ENCODE data around the gene GAB1. TPM values are rescaled to one million over a fixed set of nuclear protein-coding genes. Genes with fewer than 3 reads are reported as not detected.

GAB1 gene
- polyA plus RNA-seq (ENCODE audit: insufficient read length in 4 of 4), result 10 to 100 TPM; 38.0 to 53.9 (median 46.5) TPM

DNA sequence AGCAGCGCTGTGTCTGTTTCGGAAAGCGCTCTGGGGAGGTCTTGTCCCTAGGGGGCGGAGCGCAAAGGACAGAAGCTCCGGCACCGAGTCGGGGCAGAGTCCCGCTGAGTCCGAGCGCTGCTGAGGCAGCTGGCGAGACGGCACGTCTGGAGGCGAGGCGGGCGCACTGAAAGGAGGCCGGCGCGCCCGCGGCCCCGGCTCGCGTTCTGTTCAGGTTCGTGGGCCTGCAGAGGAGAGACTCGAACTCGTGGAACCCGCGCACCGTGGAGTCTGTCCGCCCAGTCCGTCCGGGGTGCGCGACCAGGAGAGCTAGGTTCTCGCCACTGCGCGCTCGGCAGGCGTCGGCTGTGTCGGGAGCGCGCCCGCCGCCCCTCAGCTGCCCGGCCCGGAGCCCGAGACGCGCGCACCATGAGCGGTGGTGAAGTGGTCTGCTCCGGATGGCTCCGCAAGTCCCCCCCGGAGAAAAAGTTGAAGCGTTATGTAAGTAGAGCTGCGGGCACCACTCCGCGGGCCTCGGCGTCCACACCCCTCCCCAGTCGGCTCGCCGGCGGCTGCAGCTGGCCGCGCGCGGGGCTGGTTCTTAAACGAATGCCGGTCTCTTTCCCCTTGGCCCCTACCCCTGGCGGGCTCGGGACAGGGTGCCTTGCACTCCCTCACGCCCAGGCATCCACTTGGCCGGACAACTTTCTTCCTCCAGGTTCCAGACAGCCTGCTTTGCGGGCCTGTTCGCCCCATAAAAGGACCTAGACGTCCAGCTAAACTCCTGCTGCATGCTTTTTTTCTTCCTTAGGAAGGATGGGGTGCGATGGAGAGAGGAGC is at the start of gene GAB1:
TSS of gene GAB1 (plus strand) at position 96 of the 819 bp plus-strand sequence. CDS start at position 409, 313 bp downstream.
- DNase-seq (ENCODE audit: low read depth in 4 of 4, low spot score in 3 of 4), result peak; percentile 65 to 74 (median 66)

DNA sequence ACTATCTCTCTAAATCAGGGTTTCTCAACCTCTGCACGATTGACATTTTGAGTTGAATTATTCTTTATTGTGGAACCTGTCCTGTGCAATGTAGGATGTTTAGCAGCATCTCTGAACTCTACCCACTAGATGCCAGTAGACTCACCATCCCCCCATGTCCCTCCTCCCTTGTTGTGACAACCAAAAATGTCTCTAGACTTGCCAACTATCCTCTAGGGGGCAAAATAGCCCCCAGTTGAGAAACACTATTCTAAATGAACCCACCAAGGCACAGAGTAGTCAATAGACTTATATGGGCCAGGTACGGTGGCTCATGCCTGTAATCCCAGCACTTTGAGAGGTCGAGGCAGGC is 49.1 kb upstream of the GAB1 start:
- no peak for DNase-seq (ENCODE audit: low read depth in 4 of 4, low spot score in 3 of 4)

DNA sequence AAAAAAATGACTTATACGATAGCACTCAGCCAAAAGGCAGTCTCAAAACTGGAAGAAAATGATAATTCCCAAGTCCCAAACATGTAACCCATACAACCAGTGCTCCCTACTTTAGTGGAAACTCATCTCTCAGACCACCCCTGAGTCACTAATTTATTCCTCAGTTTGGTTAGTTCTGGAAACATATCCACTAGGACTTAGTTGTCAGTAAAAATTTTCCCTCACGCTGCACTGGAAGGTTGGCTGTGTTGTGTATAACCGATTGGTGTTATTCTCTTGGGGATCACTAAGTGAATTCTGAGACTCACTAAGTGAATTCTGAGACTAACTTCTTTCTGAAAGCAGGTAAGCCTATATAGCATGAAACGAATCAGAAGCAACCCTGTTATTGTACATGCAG is 48.5 kb upstream of the GAB1 start:
- DNase-seq (ENCODE audit: low read depth in 4 of 4, low spot score in 3 of 4), result no peak

DNA sequence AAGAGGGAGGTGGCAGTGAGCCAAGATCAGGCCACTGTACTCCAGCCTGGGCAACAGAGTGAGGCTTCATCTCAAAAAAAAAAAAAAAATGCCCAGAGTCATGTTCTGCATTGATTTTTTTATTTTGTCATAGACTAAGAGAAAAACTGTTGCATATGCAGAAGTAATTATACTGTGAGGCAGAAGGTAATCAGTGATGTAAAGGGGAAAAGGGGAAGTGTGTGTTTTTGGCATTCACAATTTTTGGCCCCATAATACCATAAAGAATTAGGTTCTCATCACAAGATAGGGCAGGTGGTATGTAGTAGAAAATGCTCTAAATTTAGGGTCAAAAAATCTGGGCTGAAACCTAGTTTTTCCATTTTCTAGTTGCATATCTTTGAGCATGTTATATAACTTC is 47.3 kb upstream of the GAB1 start:
- no peak for DNase-seq (ENCODE audit: low read depth in 4 of 4, low spot score in 3 of 4)

DNA sequence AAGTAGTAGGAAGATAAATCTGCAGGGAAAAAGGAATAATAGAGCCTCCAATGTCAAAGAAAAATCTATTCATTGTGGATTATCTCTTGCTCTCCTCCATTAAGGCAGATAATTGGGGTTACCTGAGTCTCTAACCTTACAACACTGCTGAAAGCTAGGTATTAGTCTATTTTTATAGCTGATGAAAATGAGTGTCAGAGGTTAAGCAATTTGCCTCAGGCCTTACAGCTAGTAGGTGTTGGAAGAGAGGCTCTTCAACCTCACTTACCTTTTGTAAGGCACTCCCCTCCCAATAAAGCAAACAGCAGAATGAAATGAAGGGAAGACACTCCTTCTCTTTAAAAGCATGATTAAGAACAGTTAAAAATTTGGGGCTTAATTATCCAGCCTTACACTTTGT is 45.4 kb upstream of the GAB1 start:
- no peak for DNase-seq (ENCODE audit: low read depth in 4 of 4, low spot score in 3 of 4)

DNA sequence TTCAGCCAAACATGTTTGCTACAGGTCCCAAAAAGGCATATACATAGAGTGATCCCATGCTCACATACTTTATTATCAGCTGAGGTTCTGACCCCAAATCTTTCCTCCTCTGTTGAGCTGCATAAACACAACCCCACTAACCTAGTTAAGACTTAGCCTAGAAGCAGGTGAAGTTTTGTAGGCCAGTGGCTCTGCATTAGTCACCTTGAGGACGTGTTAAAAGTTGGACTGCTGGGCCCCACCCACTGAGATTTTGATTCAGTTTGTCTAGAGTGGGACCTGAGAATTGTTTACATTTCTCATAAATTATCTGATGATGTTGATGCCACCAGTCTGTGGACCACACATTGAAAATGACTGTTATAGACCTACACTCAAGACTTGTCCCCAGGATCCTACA is 43.8 kb upstream of the GAB1 start:
- DNase-seq (ENCODE audit: low read depth in 4 of 4, low spot score in 3 of 4), result no peak

DNA sequence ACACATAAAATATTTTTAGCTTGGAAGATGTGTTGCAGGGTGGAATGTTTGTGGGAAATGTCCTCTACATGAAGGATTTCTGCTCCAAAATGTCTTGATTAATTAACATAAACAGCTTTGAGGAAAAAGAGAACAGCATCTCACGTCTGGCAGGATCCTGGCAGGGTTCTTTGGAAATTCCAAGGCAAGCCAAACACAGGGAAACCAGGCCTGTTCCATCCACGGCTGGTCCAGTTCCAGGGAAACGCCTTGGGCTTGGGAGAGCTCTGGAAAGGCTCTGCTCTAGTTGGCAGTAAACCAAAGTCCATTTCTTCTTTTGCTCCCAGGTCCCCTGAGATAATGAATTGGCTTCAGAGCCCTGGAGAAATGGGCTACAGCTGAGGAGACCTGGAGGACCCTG is 42.4 kb upstream of the GAB1 start:
- peak in 3 of 4 donors; percentile 20 to 29 (median 27) for DNase-seq (ENCODE audit: low read depth in 4 of 4, low spot score in 3 of 4)

DNA sequence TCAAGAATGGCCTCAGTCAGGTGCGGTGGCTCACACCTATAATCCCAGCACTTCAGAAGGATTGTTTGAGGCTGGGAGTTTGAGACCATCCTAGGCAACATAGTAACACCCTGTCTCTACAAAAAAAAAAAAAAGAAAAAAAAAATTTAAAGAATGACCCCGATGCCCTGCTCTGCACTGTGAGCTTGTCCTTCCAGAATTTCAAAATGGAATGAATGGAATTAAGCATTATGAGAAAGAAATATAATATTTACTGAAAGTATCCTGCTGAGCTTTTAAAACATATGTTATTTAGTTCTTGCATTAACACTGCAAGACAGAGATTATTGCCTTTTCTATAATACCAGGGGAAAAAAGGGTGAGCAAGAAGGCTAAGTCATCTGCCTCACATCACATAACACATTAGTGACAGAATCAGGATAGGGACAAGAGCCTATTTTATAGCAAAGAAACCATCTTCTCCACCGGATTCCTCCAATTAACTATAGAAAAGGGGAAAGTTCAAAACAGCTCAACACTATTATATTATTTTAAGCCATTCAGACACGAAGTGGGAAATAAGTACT is 41.9 kb upstream of the GAB1 start:
- DNase-seq (ENCODE audit: low read depth in 4 of 4, low spot score in 3 of 4), result no peak

DNA sequence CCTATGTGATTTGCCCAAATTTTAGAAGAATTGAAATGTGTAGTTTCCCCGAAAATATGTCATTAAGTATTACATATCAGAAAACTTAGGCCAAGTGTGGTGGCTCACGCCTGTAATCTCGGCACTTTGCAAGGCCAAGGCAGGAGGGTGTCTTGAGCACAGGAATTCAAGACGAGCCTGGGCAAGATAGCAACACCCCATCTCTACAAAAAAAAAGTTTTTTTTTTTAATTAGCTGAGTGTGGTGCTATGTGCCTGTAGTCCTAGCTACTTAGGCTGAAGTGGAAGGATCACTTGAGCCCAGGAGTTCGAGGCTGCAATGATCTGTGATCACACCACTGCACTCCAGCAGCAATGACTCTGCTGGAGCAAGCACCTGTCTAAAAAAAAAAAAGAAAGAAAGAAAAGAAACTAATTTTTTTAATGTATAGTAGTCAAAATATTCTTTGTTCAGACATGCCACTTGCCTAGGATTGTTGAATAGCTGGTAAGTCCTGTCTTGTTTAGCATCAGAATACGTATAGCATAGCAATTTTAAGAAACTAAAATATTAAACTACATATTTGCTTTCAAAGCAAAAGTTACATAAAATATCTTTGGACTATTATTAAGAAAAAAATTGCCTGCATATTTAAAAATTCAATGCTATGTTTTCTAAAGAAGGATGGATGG is 40.1 kb upstream of the GAB1 start:
- DNase-seq (ENCODE audit: low read depth in 4 of 4, low spot score in 3 of 4), result no peak

DNA sequence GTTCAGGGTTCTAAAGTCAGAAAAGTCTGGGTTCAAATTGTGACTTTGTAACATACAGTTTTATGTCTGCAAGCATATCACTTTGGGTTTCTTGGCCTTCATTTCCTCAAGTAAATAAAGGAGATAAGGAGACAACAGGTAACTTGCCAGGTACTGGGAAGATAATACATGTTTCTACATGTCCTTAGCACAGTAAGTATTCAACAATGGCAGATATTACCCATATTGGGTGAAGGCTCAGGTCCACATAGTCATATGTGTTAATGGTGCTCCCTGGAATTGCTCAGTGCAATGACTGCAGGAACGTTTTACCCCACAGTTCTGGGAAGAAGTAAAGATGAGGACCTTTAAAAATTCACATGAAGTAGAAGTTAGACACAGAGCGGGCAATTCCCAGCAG is 35.8 kb upstream of the GAB1 start:
- DNase-seq (ENCODE audit: low read depth in 4 of 4, low spot score in 3 of 4), result no peak

DNA sequence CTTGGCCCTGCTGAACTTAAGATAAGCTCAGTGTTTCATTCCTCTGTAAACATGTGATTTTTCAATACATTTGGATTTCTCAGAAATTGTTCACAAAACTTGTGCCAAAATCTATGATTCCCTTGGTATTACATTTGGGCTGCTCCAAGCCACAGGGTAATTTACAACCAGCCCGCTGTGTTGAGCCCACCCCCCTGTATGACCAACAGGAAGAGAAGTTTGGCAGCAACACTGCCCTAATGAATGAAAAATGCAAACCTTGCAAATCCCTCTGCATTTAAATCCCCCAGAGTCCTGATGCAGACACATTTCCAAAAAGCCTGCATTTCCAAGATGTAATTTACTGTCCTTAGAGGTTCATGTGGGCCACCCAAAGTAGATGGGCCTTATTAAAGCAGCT is 34.1 kb upstream of the GAB1 start:
- DNase-seq (ENCODE audit: low read depth in 4 of 4, low spot score in 3 of 4), result no peak

DNA sequence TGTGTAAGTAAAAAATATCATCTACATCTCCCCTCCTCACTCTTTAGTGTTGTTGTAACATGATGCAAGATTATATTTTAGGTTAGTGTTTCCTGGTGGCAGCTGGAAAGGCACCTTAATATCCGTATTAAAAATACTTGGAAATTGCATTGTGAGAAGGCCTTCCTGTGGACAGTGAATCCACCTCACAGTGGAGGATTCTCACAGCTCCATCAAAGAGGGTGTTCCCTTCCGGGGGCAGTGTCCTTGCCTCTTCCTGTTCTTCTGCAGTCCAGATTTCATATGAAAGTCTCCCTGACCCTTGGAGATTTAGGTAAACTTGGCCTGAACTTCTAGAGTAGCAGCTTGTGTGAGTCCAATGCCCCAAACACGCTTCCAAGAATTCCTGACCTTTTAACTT is 29.9 kb upstream of the GAB1 start:
- no peak for DNase-seq (ENCODE audit: low read depth in 4 of 4, low spot score in 3 of 4)

DNA sequence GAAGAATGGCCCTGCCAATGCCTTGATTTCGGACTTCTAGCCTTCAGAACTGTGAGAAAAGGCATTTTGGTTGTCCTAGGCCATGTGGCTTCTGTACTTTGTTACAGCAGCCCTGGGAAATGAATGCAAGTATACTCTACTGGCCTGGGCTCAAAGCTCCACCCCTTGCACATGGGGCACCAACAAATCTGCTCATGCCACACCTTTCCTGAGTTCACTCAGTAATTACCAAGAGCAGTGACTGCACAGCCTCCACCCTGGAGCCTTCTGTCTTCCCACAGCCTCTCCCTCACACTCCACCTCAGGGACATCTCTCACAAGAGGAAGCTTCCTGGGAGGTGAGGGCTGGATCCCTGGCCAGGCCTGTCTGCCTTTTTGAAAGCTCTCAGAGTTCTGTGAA is 29.1 kb upstream of the GAB1 start:
- no peak for DNase-seq (ENCODE audit: low read depth in 4 of 4, low spot score in 3 of 4)

DNA sequence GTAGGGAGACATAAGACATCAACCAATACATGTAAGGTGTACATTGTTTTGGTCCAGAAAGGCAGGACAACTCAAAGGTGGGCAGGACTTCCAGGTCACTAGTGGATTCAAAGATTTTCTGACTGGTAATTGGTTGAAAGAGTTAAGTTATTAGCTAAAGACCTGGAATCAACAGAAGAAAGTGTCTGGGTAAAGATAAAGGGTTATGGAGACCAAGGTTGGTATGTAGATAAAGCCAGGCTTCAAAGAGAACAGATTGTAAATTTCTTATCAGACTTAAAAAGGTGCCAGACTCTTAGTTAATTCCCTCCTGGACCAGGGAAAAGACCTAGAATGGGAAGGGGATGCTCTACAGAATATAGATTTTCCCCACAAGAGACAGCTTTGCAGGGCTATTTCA is 28.3 kb upstream of the GAB1 start:
- DNase-seq (ENCODE audit: low read depth in 4 of 4, low spot score in 3 of 4), result no peak

DNA sequence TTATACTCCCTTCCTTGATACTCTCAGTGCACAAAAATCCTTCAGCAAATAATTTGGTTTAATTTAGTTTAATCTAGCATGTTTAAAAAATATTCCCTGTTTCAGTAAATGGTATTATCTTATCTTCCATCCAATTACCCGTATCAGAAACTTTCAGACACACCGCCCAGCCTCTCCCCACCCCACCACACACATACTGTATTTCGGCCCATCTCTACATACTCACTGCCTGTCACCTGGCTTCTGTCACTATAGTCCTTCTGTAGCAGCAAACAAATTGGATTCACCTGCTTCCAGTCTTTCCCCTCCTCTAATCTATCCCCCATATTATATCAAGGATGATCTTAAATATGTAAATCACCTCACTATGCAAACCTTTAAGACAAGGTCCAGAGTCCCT is 24.8 kb upstream of the GAB1 start:
- no peak for DNase-seq (ENCODE audit: low read depth in 4 of 4, low spot score in 3 of 4)

DNA sequence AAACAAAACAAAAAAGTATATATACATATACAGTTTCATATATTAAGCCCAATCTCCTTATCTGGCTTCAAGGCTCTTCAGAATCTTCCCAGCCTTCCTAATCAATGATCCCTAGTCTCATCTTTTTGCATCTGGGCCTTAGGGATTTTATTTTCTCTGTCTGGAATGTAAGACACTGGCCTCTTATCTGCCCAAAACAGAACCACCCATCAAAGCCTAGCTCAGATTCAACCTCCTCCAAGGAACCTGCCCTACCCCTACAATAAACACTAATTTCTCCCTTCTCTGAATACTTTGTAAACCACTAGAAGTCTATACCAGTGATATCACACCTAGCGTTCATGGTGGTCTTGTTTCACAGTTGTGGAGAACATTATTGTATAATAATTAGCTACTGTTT is 23.2 kb upstream of the GAB1 start:
- DNase-seq (ENCODE audit: low read depth in 4 of 4, low spot score in 3 of 4), result no peak

DNA sequence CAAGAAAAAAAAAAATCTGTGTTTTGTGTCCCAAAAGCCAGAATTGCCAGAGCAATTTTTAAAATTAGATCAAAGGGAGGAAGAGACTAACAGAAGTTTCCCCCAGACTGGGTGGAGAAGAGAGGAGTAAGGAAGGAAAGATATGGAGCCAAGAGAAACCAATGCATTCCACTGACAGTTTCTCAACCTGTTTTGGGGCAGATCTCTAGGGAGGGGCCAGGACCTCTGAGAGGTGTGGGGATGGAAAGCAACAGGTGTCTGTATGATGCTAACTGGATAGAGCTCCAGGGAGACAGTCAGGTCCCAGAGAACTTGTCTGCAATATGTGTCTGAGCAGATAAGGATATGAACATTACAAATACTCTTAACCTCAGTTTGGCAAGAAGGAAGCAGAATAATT is 22.7 kb upstream of the GAB1 start:
- no peak for DNase-seq (ENCODE audit: low read depth in 4 of 4, low spot score in 3 of 4)

DNA sequence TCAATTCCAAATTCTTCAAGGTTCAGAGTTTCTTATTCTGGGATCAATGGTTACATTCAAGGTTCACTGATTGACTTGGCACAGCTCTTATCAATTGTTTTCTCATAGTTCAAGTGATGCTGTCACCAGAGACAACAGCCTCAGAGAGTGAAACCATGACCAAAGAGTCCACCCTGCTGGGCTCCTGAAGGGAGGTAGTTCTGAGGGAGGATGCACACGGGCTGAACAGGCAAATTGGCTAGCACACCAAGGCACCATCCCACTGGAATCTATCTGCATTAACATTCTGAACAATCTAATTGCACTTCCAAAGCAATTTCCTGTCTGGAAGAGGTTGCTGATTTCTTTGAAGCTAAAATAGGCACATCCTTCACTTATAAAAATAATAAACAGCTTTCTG is 16.6 kb upstream of the GAB1 start:
- no peak for DNase-seq (ENCODE audit: low read depth in 4 of 4, low spot score in 3 of 4)

DNA sequence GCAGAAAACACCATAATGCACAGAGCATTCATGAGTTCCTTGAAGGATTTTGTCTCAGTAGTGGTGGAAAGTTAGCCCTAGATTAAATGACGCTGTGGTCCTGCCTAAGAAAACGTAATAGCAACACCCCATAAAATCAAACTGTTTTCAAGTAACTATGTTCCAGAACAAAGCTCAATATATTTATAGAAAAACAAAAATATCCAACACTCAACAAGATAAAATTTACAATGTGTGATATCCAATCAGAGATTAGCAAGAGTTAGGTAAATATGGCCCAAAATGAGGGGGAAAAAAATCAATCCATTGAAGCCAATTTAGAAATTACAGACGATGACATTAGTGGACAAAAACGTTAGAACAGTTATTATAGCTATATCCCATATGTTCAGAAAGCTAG is 9.9 kb upstream of the GAB1 start:
- no peak for DNase-seq (ENCODE audit: low read depth in 4 of 4, low spot score in 3 of 4)

DNA sequence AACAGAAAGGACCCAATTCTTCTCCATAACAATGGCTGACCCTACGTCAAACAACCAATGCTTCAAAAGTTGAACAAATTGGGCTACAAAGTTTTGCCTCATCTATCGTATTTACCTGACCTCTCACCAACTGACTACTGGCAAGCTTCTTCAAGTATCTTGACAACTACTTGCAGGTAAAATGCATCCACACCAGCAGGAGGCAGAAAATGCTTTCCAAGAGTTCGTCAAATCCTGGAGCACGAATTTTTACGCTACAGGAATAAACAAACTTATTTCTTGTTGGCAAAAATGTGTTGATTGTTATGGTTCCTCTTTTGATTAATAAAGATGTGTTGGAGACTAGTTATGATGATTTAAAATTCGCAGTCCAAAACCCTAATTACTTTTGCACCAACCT is 6.7 kb upstream of the GAB1 start:
- DNase-seq (ENCODE audit: low read depth in 4 of 4, low spot score in 3 of 4), result no peak

DNA sequence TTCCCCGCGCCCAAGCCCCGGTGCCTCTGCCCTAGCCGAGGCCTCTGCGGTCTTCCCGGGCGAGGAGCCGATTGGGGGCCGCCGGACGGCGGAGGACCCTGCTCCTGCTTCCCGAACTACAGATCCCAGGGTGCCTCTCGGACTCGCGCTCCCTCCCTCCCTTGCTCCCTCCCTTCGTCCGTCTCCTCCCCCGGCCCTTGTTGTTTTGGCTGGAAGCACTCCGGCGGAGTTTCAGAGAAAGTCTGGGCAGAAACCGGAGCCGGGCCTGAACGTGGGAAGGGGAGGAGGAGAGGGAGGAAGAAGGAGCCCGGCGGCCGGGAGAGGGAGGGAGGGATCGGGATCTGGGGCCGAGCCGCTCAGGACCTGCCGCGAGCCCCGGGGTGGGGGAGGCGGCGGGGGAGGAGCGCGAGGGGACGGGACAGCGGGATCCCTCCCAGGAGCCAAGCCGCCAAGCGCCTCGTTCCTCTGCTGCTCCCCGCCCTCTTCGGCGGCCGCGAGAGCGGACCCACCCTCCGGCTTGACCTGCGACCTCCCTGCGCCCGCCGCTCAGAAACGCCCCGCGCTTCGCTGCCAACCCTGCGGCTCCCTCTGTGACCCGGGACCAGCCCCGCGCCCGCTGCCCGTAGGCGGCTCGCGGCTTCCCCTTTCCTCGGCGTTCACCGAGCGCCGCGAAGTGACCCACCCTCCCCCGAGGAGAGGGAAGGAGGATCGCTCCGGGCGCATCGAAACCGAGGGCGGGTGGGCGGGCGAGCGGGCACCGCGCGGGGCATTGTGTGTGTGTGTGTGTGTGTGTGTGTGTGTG is 496 bp upstream of the GAB1 start:
- DNase-seq (ENCODE audit: low read depth in 4 of 4, low spot score in 3 of 4), result peak; percentile 88 to 92 (median 91)
